B cell (primary cell): ENCODE measurements around the gene FUS.
"Not testable (repeated sequence)": the region's sequence is repeated elsewhere in the genome, so short reads cannot be mapped to it uniquely, and the experiment has no call there.

Source experiments
- CTCF ChIP-seq: fragments of 200-600 bp; IDR thresholded peaks from one replicate; pipeline ENCODE4 v1.8.0; 2022; ENCODE audit warnings: antibody characterized with exemption, mild to moderate bottlenecking
- EZH2 ChIP-seq: IDR thresholded peaks from 2 replicates; pipeline ENCODE4 v1.6.1; 2012; ENCODE audit warnings: borderline replicate concordance, low read depth, mild to moderate bottlenecking, moderate library complexity, low read length; ENCODE audit not compliant: insufficient read depth, poor library complexity, severe bottlenecking

- not testable (repeated sequence) for TF ChIP-seq EZH2, CTCF
Measured at GRCh38 chr16:31141071-31141469, 38.9 kb upstream of the FUS start.
